SK-N-SH treated with all-trans-retinoic acid at 6 μM for 48 hours (cell line): ENCODE results near the gene CERK.
A peak's percentile ranks its signal among the peaks of the same experiment; 100 is the strongest.

Experiments
- ATAC-seq: fragments of 200-7000 bp; cut with Tn5 transposase; 3 replicates; pipeline ENCODE4 v1.9.1; 2020; ENCODE audit warnings: mild to moderate bottlenecking, moderate library complexity
- BACH2 ChIP-seq: fragments of 250-450 bp; sonication (Bioruptor Pico); IDR thresholded peaks from 2 replicates; pipeline ENCODE4 v1.9.0; 2021; ENCODE audit warnings: mild to moderate bottlenecking, borderline replicate concordance
- CSDC2 ChIP-seq: fragments of 250-450 bp; sonication (Bioruptor Pico); IDR thresholded peaks from 2 replicates; pipeline ENCODE4 v1.5.0; 2020; ENCODE audit warnings: mild to moderate bottlenecking, moderate library complexity
- ISL1 ChIP-seq: fragments of 250-450 bp; sonication (Bioruptor Pico); IDR thresholded peaks from 2 replicates; pipeline ENCODE4 v2.1.2; 2022; ENCODE audit warnings: mild to moderate bottlenecking, moderate library complexity
- OSR1 ChIP-seq: fragments of 250-450 bp; sonication (Bioruptor Pico); IDR thresholded peaks from 2 replicates; pipeline ENCODE4 v1.8.0; 2022; ENCODE audit warnings: moderate library complexity, mild to moderate bottlenecking, inconsistent platforms
- PATZ1 ChIP-seq: fragments of 250-450 bp; sonication (Bioruptor Pico); IDR thresholded peaks from 2 replicates; pipeline ENCODE4 v1.8.0; 2020; ENCODE audit warnings: mild to moderate bottlenecking, moderate library complexity, borderline replicate concordance
- PPARA ChIP-seq: fragments of 250-450 bp; sonication (Bioruptor Pico); IDR thresholded peaks from 2 replicates; pipeline ENCODE4 v1.5.0; 2020; ENCODE audit warnings: mild to moderate bottlenecking, borderline replicate concordance
- RARB ChIP-seq: fragments of 250-450 bp; sonication (Bioruptor Pico); IDR thresholded peaks from 2 replicates; pipeline ENCODE4 v1.8.0; 2021; ENCODE audit warnings: mild to moderate bottlenecking, moderate library complexity
- SNAI2 ChIP-seq: fragments of 250-450 bp; sonication (Bioruptor Pico); IDR thresholded peaks from 2 replicates; pipeline ENCODE4 v1.5.0; 2020; ENCODE audit warnings: mild to moderate bottlenecking, moderate library complexity
- TCF4 ChIP-seq: fragments of 250-450 bp; sonication (Bioruptor Pico); IDR thresholded peaks from 2 replicates; pipeline ENCODE4 v1.8.0; 2021; ENCODE audit warnings: mild to moderate bottlenecking, moderate library complexity, borderline replicate concordance
- TOX ChIP-seq: fragments of 250-450 bp; sonication (Bioruptor Pico); IDR thresholded peaks from 2 replicates; pipeline ENCODE4 v1.8.0; 2021; ENCODE audit warnings: mild to moderate bottlenecking, moderate library complexity, borderline replicate concordance
- ZC3H10 ChIP-seq: fragments of 250-450 bp; sonication (Bioruptor Pico); IDR thresholded peaks from 2 replicates; pipeline ENCODE4 v1.5.1; 2021; ENCODE audit warnings: mild to moderate bottlenecking, moderate library complexity
- ZFP30 ChIP-seq: fragments of 450-650 bp; formaldehyde crosslinking; IDR thresholded peaks from 2 replicates; pipeline ENCODE4 v1.5.0; 2022; ENCODE audit warnings: mild to moderate bottlenecking, moderate library complexity
- ZNF565 ChIP-seq: fragments of 450-650 bp; formaldehyde crosslinking; conservative IDR thresholded peaks from 2 replicates; pipeline ENCODE4 v1.5.0; 2020; ENCODE audit warnings: low read depth, mild to moderate bottlenecking, moderate library complexity
- ZNF8 ChIP-seq: fragments of 450-650 bp; formaldehyde crosslinking; IDR thresholded peaks from 2 replicates; pipeline ENCODE4 v1.5.0; 2020; ENCODE audit warnings: mild to moderate bottlenecking, moderate library complexity
- TF ChIP-seq, protein P1 (sequence below): fragments of 250-450 bp; sonication (Bioruptor Pico); IDR thresholded peaks from 2 replicates; pipeline ENCODE4 v1.5.0; 2020; ENCODE audit warnings: mild to moderate bottlenecking, moderate library complexity
- TF ChIP-seq, protein P2 (sequence below): fragments of 250-450 bp; sonication (Bioruptor Pico); IDR thresholded peaks from 2 replicates; pipeline ENCODE4 v1.5.1; 2020; ENCODE audit warnings: low read depth, mild to moderate bottlenecking, moderate library complexity
- TF ChIP-seq, protein P3 (sequence below): fragments of 250-450 bp; sonication (Bioruptor Pico); IDR thresholded peaks from 2 replicates; pipeline ENCODE4 v1.8.0; 2021; ENCODE audit warnings: low read depth, mild to moderate bottlenecking, moderate library complexity, borderline replicate concordance

Gene CERK

DNA sequence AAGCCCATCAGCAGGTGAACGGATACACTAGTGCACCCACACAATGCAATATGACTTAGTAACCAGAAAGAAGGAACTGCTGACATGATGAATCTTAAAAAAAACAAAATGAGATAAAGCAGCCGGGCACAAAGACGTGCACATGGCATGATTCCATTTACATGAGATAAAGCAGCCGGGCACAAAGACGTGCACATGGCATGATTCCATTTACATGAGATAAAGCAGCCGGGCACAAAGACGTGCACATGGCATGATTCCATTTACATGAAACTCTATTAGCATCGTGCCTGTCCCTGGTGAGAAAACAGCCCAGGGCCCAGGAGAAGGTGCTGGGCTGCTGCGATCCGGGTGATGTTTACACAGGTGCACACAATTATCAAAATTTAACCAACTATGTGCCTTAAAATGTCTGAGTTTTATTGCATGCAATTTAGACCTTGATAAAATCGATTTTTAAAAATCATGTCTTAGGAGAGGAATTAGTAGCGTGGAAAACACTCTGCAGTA, 3.8 kb downstream of the CERK start:
- peak; percentile 50 for ATAC-seq
- TF ChIP-seq TCF4 (CRISPR knock-in tag) (peak; percentile 98), ISL1 (CRISPR knock-in tag) (peak; percentile 77)
- TF ChIP-seq, protein P1, sequence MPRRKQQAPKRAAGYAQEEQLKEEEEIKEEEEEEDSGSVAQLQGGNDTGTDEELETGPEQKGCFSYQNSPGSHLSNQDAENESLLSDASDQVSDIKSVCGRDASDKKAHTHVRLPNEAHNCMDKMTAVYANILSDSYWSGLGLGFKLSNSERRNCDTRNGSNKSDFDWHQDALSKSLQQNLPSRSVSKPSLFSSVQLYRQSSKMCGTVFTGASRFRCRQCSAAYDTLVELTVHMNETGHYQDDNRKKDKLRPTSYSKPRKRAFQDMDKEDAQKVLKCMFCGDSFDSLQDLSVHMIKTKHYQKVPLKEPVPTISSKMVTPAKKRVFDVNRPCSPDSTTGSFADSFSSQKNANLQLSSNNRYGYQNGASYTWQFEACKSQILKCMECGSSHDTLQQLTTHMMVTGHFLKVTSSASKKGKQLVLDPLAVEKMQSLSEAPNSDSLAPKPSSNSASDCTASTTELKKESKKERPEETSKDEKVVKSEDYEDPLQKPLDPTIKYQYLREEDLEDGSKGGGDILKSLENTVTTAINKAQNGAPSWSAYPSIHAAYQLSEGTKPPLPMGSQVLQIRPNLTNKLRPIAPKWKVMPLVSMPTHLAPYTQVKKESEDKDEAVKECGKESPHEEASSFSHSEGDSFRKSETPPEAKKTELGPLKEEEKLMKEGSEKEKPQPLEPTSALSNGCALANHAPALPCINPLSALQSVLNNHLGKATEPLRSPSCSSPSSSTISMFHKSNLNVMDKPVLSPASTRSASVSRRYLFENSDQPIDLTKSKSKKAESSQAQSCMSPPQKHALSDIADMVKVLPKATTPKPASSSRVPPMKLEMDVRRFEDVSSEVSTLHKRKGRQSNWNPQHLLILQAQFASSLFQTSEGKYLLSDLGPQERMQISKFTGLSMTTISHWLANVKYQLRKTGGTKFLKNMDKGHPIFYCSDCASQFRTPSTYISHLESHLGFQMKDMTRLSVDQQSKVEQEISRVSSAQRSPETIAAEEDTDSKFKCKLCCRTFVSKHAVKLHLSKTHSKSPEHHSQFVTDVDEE (CRISPR knock-in tag) = peak; percentile 84

- TF ChIP-seq ZFP30 = no peak
- no peak for TF ChIP-seq ZC3H10 (CRISPR knock-in tag)
- TF ChIP-seq, protein P2, sequence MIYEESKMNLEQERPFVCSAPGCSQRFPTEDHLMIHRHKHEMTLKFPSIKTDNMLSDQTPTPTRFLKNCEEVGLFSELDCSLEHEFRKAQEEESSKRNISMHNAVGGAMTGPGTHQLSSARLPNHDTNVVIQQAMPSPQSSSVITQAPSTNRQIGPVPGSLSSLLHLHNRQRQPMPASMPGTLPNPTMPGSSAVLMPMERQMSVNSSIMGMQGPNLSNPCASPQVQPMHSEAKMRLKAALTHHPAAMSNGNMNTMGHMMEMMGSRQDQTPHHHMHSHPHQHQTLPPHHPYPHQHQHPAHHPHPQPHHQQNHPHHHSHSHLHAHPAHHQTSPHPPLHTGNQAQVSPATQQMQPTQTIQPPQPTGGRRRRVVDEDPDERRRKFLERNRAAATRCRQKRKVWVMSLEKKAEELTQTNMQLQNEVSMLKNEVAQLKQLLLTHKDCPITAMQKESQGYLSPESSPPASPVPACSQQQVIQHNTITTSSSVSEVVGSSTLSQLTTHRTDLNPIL (CRISPR knock-in tag) = no peak
- TF ChIP-seq, protein P1 (CRISPR knock-in tag) = no peak
- TF ChIP-seq CSDC2 = no peak
- no peak for TF ChIP-seq OSR1 (CRISPR knock-in tag)
- TF ChIP-seq BACH2 (CRISPR knock-in tag) = no peak
- no peak for TF ChIP-seq ZNF8 (CRISPR knock-in tag)
- no peak for TF ChIP-seq ZNF565 (CRISPR knock-in tag)
- TF ChIP-seq PPARA (CRISPR knock-in tag) = no peak
- TF ChIP-seq, protein P3, sequence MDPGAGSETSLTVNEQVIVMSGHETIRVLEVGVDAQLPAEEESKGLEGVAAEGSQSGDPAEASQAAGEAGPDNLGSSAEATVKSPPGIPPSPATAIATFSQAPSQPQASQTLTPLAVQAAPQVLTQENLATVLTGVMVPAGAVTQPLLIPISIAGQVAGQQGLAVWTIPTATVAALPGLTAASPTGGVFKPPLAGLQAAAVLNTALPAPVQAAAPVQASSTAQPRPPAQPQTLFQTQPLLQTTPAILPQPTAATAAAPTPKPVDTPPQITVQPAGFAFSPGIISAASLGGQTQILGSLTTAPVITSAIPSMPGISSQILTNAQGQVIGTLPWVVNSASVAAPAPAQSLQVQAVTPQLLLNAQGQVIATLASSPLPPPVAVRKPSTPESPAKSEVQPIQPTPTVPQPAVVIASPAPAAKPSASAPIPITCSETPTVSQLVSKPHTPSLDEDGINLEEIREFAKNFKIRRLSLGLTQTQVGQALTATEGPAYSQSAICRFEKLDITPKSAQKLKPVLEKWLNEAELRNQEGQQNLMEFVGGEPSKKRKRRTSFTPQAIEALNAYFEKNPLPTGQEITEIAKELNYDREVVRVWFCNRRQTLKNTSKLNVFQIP (CRISPR knock-in tag) = no peak
- TF ChIP-seq RARB (CRISPR knock-in tag) = no peak
- no peak for TF ChIP-seq PATZ1 (CRISPR knock-in tag)
- no peak for TF ChIP-seq TOX
- TF ChIP-seq TCF4 (CRISPR knock-in tag) = no peak
- no peak for TF ChIP-seq SNAI2 (CRISPR knock-in tag)
- no peak for ATAC-seq
These were observed 5.5 kb downstream of the CERK start for GRCh38 chr22:46732513-46732912.

DNA sequence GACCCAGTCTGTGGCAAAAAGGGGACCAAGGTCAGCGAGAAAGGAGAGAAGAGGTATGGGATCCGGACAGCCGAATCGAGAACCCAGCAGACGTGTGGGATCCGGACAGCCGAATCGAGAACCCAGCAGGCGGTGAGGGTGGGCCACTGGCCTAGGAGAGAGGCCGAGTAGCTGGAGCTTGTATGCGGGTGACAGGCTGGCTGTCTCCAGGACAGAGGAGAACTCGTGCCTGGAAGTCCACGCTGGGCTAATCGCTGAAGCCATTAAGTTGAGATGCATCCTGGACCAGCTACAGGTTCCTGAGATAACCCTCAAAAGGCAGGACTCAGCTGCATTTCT, 6.0 kb downstream of the CERK start:
- no peak for TF ChIP-seq CSDC2
- TF ChIP-seq, all 23 proteins: peak for 0
- no peak for ATAC-seq
